Spleen (tissue), 11 donors: Measurements from ENCODE around the gene MEIOSIN. TPM values are rescaled to one million over a fixed set of nuclear protein-coding genes. Genes with fewer than 3 reads are reported as not detected.

Source experiments
- DNase-seq: peaks from one replicate; pipeline ENCODE4 v3.0.0-alpha.2; 2020
- H3K27ac ChIP-seq, 8 donors: fragments of 200-600 bp; sonication (generic) in 7 of 8; 1 replicate in 4 of 8; 2 replicates in 4 of 8; pipeline versions ENCODE4 v1.5.0 to v1.8.0; 2016 to 2021; ENCODE audit warnings: inconsistent platforms in 4 of 8, mild to moderate bottlenecking in 4 of 8, moderate library complexity in 1 of 8
- H3K27me3 ChIP-seq, 7 donors: fragments of 200-600 bp; sonication (generic) in 6 of 7; replicated peaks in 1 of 7; 1 replicate in 4 of 7; 2 replicates in 3 of 7; pipeline versions ENCODE4 v1.5.0 to v1.8.0; 2016 to 2021; ENCODE audit warnings: inconsistent platforms in 3 of 7, mild to moderate bottlenecking in 1 of 7
- H3K36me3 ChIP-seq, 6 donors: fragments of 200-600 bp; sonication (generic) in 5 of 6; 1 replicate in 4 of 6; 2 replicates in 2 of 6; pipeline versions ENCODE4 v1.5.0 to v1.8.0; 2016 to 2021; ENCODE audit warnings: inconsistent platforms in 2 of 6
- H3K4me1 ChIP-seq, 6 donors: fragments of 200-600 bp; sonication (generic) in 5 of 6; 1 replicate in 3 of 6; 2 replicates in 3 of 6; pipeline versions ENCODE4 v1.5.0 to v1.8.0; 2016 to 2021; ENCODE audit warnings: inconsistent platforms in 3 of 6
- H3K4me3 ChIP-seq, 8 donors: fragments of 200-600 bp; sonication (generic) in 7 of 8; 1 replicate in 4 of 8; 2 replicates in 4 of 8; pipeline versions ENCODE4 v1.5.0 to v1.8.0; 2016 to 2021; ENCODE audit warnings: inconsistent platforms in 4 of 8, mild to moderate bottlenecking in 4 of 8, moderate library complexity in 2 of 8
- H3K9me3 ChIP-seq, 8 donors: fragments of 200-600 bp; sonication (generic) in 7 of 8; 1 replicate in 4 of 8; 2 replicates in 4 of 8; pipeline versions ENCODE4 v1.5.0 to v1.8.0; 2016 to 2021; ENCODE audit warnings: inconsistent platforms in 4 of 8
- POLR2A ChIP-seq, 3 donors: fragments of 450-650 bp; IDR thresholded peaks; one replicate each; pipeline ENCODE4 v1.5.1; 2017; ENCODE audit warnings: antibody characterized with exemption in 3 of 3, mild to moderate bottlenecking in 1 of 3
- POLR2AphosphoS5 ChIP-seq, 3 donors: sonication (generic); formaldehyde crosslinking; IDR thresholded peaks; one replicate each; pipeline ENCODE4 v1.5.1; 2017; ENCODE audit warnings: antibody characterized with exemption in 3 of 3
- WGBS, 5 donors: extraction: QIAGEN DNeasy Blood & Tissue Kit in 3 of 5; methylation state at CpG; one replicate each; pipeline versions ENCODE4 v1.1.5 to v1.1.7; 2013 to 2018; 5-methylcytosine and 5-hydroxymethylcytosine counted together
- intact Hi-C: fragments of 100-400 bp; cut with DNase I; formaldehyde crosslinking; loops from one replicate; pipeline ENCODE4 v1.15.0; 2023; ENCODE audit warnings: low total_unique reads
- polyA plus RNA-seq, 3 donors: library from polyadenylated mRNA; stranded (reverse); fragments of 200-250 nt; gene quantifications; one replicate each; pipeline ENCODE4 v1.2.1, GENCODE V29; 2013
- total RNA-seq, 7 donors: library from RNA; depleted of rRNA in 3 of 7; stranded (reverse); fragments of >200 nt in 3 of 7; fragmentation: NEBNext Ultra II Directional in 4 of 7; extraction: Animal tissue kit (Norgen Biotek cat#: 25700) in 4 of 7; gene quantifications; one replicate each; pipeline versions ENCODE4 v1.1.0 to v1.2.1, GENCODE V29; 2016 to 2021
- TF ChIP-seq, protein P1 (sequence below), 11 experiments: fragments of 200-600 bp in 7 of 11; fragments of 450-650 bp in 4 of 11; sonication (generic) in 4 of 11; IDR thresholded peaks in 8 of 11; conservative IDR thresholded peaks in 3 of 11; 1 replicate in 7 of 11; 2 replicates in 4 of 11; pipeline versions ENCODE4 v1.4.0 to v1.8.0; 2016 to 2021; ENCODE audit warnings: antibody characterized with exemption in 11 of 11, inconsistent platforms in 4 of 11, mild to moderate bottlenecking in 1 of 11
- donor health status: healthy with polysubstance abuse.
- donor health status: DM: no; HTN: no; CAD: no; lungs with moderate emphysema.
- donor health status: DM: no; HTN: no; CAD: no.
- donor health status: Bipolar disorder and iron deficiency.
- donor health status: healthy.
- donor health status: DM: no; HTN: no; CAD: no.
- donor health status: DM: yes; HTN: yes; CAD: no.

MEIOSIN gene
- total and polyA plus RNA-seq, 10 donors = 0.02 TPM; not detected in 9

- H3K27me3 ChIP-seq = peaks cover 0 to 88% (median 11%) of the 10 kb centered on the region in 7 donors
- peaks cover 3 to 75% (median 46%) of the 10 kb centered on the region in 6 donors for H3K4me1 ChIP-seq
- intact Hi-C loops = no loop called here
- peak overlapping the region in 7 of 8 donors; percentile 87 to 90 (median 88) for H3K27ac ChIP-seq
- peak overlapping the region; percentile 49 to 86 (median 80) for H3K4me3 ChIP-seq
- DNase-seq = no peak
- H3K9me3 ChIP-seq = no peaks in the 10 kb centered on the region
- H3K36me3 ChIP-seq = no peaks in the 10 kb centered on the region
- WGBS, 5 donors = 57 to 70% (median 64%) methylated on average over 14 to 24 of the region's 24 CpGs
- TF ChIP-seq POLR2A (IDR thresholded peaks at IDR 0.05) = no peak
Measured at GRCh38 chr19:45766869-45767346, 33.7 kb downstream of the MEIOSIN start.

- H3K4me3 ChIP-seq = peak overlapping the region; percentile 49 to 86 (median 80)
- H3K27me3 ChIP-seq = peaks cover 0 to 90% (median 11%) of the 10 kb centered on the region in 7 donors
- peak in 1 of 3 donors; percentile 10 for TF ChIP-seq POLR2A (IDR thresholded peaks at IDR 0.05)
- TF ChIP-seq POLR2AphosphoS5 (IDR thresholded peaks at IDR 0.05) = peak; percentile 40 to 69 (median 59)
- TF ChIP-seq, protein P1, sequence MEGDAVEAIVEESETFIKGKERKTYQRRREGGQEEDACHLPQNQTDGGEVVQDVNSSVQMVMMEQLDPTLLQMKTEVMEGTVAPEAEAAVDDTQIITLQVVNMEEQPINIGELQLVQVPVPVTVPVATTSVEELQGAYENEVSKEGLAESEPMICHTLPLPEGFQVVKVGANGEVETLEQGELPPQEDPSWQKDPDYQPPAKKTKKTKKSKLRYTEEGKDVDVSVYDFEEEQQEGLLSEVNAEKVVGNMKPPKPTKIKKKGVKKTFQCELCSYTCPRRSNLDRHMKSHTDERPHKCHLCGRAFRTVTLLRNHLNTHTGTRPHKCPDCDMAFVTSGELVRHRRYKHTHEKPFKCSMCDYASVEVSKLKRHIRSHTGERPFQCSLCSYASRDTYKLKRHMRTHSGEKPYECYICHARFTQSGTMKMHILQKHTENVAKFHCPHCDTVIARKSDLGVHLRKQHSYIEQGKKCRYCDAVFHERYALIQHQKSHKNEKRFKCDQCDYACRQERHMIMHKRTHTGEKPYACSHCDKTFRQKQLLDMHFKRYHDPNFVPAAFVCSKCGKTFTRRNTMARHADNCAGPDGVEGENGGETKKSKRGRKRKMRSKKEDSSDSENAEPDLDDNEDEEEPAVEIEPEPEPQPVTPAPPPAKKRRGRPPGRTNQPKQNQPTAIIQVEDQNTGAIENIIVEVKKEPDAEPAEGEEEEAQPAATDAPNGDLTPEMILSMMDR (IDR thresholded peaks at IDR 0.05 in 8 of 11, conservative IDR thresholded peaks at IDR 0.05 in 3 of 11) = no peak
- peaks cover 0 to 1% (median 0%) of the 10 kb centered on the region in 6 donors for H3K36me3 ChIP-seq
- 27 to 43% (median 35%) methylated on average over 27 to 31 of the region's 31 CpGs for WGBS, 5 donors
- H3K27ac ChIP-seq = peak overlapping the region; percentile 67 to 90 (median 88)
- peaks cover 3 to 75% (median 46%) of the 10 kb centered on the region in 6 donors for H3K4me1 ChIP-seq
- no peak for DNase-seq
- H3K9me3 ChIP-seq = no peaks in the 10 kb centered on the region
- intact Hi-C loops = no loop called here
Measured at GRCh38 chr19:45767410-45767880, 34.2 kb downstream of the MEIOSIN start.

- peak overlapping the region; percentile 67 to 90 (median 88) for H3K27ac ChIP-seq
- H3K9me3 ChIP-seq = no peaks in the 10 kb centered on the region
- peaks cover 3 to 75% (median 46%) of the 10 kb centered on the region in 6 donors for H3K4me1 ChIP-seq
- TF ChIP-seq, protein P1 (IDR thresholded peaks at IDR 0.05 in 8 of 11, conservative IDR thresholded peaks at IDR 0.05 in 3 of 11) = no peak
- TF ChIP-seq POLR2AphosphoS5 (IDR thresholded peaks at IDR 0.05) (peak; percentile 8 to 59 (median 52)), POLR2A (IDR thresholded peaks at IDR 0.05) (no peak)
- H3K36me3 ChIP-seq = peaks cover 0 to 7% (median 0%) of the 10 kb centered on the region in 6 donors
- H3K4me3 ChIP-seq = peak overlapping the region; percentile 49 to 86 (median 80)
- H3K27me3 ChIP-seq = peaks cover 0 to 92% (median 11%) of the 10 kb centered on the region in 7 donors
- intact Hi-C loops = no loop called here
- DNase-seq = peak; percentile 86
- 2 to 4% (median 2%) methylated on average over 22 to 102 of the region's 102 CpGs for WGBS, 5 donors
Measured at GRCh38 chr19:45767881-45768654, 34.8 kb downstream of the MEIOSIN start.

GRCh38 chr19:45768655-45768983, 35.4 kb downstream of the MEIOSIN start:
- DNase-seq = peak; percentile 89

More at GRCh38 chr19:45768655-45768983, 35.4 kb downstream of the MEIOSIN start:
- intact Hi-C loops = no loop called here
- peak overlapping the region; percentile 67 to 90 (median 88) for H3K27ac ChIP-seq
- WGBS, 5 donors = 0 to 1% (median 0%) methylated on average over 18 to 33 of the region's 33 CpGs
- peaks cover 0 to 88% (median 11%) of the 10 kb centered on the region in 7 donors for H3K27me3 ChIP-seq
- TF ChIP-seq POLR2A (IDR thresholded peaks at IDR 0.05) (no peak), POLR2AphosphoS5 (IDR thresholded peaks at IDR 0.05) (no peak)
- TF ChIP-seq, protein P1 (IDR thresholded peaks at IDR 0.05 in 8 of 11, conservative IDR thresholded peaks at IDR 0.05 in 3 of 11) = no peak
- H3K36me3 ChIP-seq = peaks cover 0 to 9% (median 0%) of the 10 kb centered on the region in 6 donors
- H3K4me1 ChIP-seq = peaks cover 3 to 75% (median 46%) of the 10 kb centered on the region in 6 donors
- H3K4me3 ChIP-seq = peak overlapping the region; percentile 49 to 86 (median 80)
- H3K9me3 ChIP-seq = no peaks in the 10 kb centered on the region
